Panc1 (cell line): Measurements from ENCODE around the gene PLCL1. TPM values are rescaled to one million over a fixed set of nuclear protein-coding genes. Genes with fewer than 3 reads are reported as not detected.

ENCODE experiments used
- ATAC-seq: fragments of 200-7000 bp; cut with Tn5 transposase; 2 replicates; pipeline ENCODE4 v1.9.1; 2020; ENCODE audit warnings: mild to moderate bottlenecking, moderate library complexity
- BruUV-seq: library from RNA; stranded (reverse); fragments of 400-500 nt; replicated peaks from 2 replicates; lab custom pipeline; 2021; lab: Mats Ljungman, UMichigan
- CTCF ChIA-PET: fragments of 300-600 bp; sonication (Branson Sonifier 250); formaldehyde crosslinking; loops from one replicate; lab custom pipeline; 2022; ENCODE audit warnings: antibody characterized with exemption; lab: Charles Lee
- POLR2A ChIA-PET: fragments of 300-600 bp; sonication (Branson Sonifier 250); formaldehyde crosslinking; loops from one replicate; lab custom pipeline; 2022; ENCODE audit warnings: antibody characterized with exemption; lab: Charles Lee
- DNase-seq: peaks from one replicate; pipeline ENCODE4 v3.0.0-alpha.2; 2010; ENCODE audit warnings: low read depth, low spot score
- H3K27ac ChIP-seq: 2 replicates; pipeline ENCODE4 v1.5.1; 2011; ENCODE audit warnings: mild to moderate bottlenecking, low read length, inconsistent platforms
- H3K27me3 ChIP-seq: fragments of 200-500 bp; sonication (Bioruptor generic); 2 replicates; pipeline ENCODE4 v1.6.0; 2014; ENCODE audit warnings: low read length, inconsistent platforms; ENCODE audit not compliant: control insufficient read depth, insufficient read depth
- H3K36me3 ChIP-seq: fragments of 200-500 bp; sonication (Bioruptor generic); 2 replicates; pipeline ENCODE4 v1.5.1; 2014; ENCODE audit warnings: inconsistent platforms, mild to moderate bottlenecking, low read length, moderate library complexity; ENCODE audit not compliant: control insufficient read depth, insufficient read depth
- H3K4me1 ChIP-seq: 2 replicates; pipeline ENCODE4 v1.5.1; 2011; ENCODE audit warnings: inconsistent platforms, mild to moderate bottlenecking, low read length, moderate library complexity; ENCODE audit not compliant: control insufficient read depth, insufficient read depth
- H3K4me3 ChIP-seq, 2 experiments: 2 replicates each; pipeline ENCODE4 v1.5.1; 2011 to 2012; ENCODE audit warnings: low read depth in 2 of 2, low read length in 2 of 2, mild to moderate bottlenecking in 2 of 2, inconsistent platforms in 1 of 2, moderate library complexity in 1 of 2
- H3K9me3 ChIP-seq: fragments of 200-500 bp; sonication (Bioruptor generic); 2 replicates; pipeline ENCODE4 v1.5.1; 2014; ENCODE audit warnings: low read depth, mild to moderate bottlenecking, inconsistent platforms, low read length, moderate library complexity; ENCODE audit not compliant: control insufficient read depth, insufficient read depth
- POLR2AphosphoS5 ChIP-seq: IDR thresholded peaks from 2 replicates; pipeline ENCODE4 v1.6.1; 2012; ENCODE audit warnings: mild to moderate bottlenecking, low read depth, low read length, moderate library complexity
- SIN3A ChIP-seq: IDR thresholded peaks from 2 replicates; pipeline ENCODE4 v1.6.1; 2012; ENCODE audit warnings: low read depth, mild to moderate bottlenecking, low read length, moderate library complexity, borderline replicate concordance; ENCODE audit not compliant: insufficient read depth
- TCF7L2 ChIP-seq: IDR thresholded peaks from 2 replicates; pipeline ENCODE4 v1.6.1; 2011; ENCODE audit warnings: mild to moderate bottlenecking, low read depth, low read length, inconsistent platforms
- in situ Hi-C: cut with HindIII; loops from 2 replicates; pipeline ENCODE4 v1.10.0; 2016; ENCODE audit warnings: low sequenced_read_pairs, low pct_unique_long_range_greater_than_20kb
- intact Hi-C: fragments of 100-400 bp; cut with micrococcal nuclease; formaldehyde crosslinking; loops from one replicate; pipeline ENCODE4 v1.10.0; 2022; ENCODE audit not compliant: unreplicated experiment
- total RNA-seq: library from RNA; stranded (reverse); gene quantifications from one replicate; pipeline ENCODE4 v1.2.1, GENCODE V29; 2021; ENCODE audit not compliant: unreplicated experiment
- TF ChIP-seq, protein P1 (sequence below), 2 experiments: IDR thresholded peaks; 2 replicates each; pipeline ENCODE4 v1.6.1; 2011 to 2012; ENCODE audit warnings: low read depth in 2 of 2, control low read depth in 1 of 2, low read length in 1 of 2, mild to moderate bottlenecking in 1 of 2, moderate library complexity in 1 of 2; ENCODE audit not compliant: insufficient read depth in 1 of 2
- TF ChIP-seq, protein P2 (sequence below): fragments of 450-650 bp; IDR thresholded peaks from 2 replicates; pipeline ENCODE4 v1.5.1; 2017; ENCODE audit warnings: mild to moderate bottlenecking

Gene PLCL1
- total RNA-seq, 1 experiment from 2014 or later: not detected

DNA sequence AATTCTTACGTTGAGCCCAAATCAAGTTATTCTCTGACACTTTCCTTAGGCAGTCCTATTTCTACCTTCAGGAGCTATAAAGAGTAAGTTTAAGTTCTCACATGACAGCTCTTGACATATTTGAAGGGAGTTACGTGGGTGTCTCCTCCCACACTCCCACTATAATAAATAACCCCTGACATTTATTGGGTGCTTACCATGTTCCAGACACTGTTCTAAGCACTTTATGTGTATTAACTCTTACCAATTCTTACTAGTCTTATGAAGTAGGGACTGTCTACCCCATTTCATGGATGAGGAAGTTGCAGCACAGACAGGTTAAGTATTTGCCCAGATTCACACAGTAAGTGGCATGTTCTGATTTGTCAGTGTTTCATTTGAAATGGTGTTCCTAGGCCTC lies 17.9 kb downstream of the PLCL1 start:
- CTCF ChIA-PET: no interaction called here
- DNase-seq: no peak

DNA sequence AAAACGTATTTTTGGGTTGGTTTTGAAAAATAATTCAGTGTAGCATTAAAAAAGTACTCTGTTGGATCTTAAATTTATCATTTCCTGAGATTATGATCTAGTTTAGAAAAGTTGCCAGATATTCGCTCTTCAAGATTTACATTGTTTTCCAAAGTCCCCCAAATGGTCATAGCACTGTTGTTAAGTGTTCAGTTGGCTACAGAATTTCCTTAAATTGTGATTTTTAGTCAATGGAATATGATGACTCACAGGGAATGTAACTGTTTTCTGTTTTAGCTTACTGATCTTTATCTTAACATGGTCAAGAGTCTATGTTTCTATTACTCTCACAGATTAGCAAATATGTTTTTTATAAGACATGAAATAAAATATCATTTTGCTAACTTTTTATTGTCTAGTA lies 23.2 kb downstream of the PLCL1 start:
- no peak overlapping the region for H3K27ac ChIP-seq
- TF ChIP-seq, protein P1, sequence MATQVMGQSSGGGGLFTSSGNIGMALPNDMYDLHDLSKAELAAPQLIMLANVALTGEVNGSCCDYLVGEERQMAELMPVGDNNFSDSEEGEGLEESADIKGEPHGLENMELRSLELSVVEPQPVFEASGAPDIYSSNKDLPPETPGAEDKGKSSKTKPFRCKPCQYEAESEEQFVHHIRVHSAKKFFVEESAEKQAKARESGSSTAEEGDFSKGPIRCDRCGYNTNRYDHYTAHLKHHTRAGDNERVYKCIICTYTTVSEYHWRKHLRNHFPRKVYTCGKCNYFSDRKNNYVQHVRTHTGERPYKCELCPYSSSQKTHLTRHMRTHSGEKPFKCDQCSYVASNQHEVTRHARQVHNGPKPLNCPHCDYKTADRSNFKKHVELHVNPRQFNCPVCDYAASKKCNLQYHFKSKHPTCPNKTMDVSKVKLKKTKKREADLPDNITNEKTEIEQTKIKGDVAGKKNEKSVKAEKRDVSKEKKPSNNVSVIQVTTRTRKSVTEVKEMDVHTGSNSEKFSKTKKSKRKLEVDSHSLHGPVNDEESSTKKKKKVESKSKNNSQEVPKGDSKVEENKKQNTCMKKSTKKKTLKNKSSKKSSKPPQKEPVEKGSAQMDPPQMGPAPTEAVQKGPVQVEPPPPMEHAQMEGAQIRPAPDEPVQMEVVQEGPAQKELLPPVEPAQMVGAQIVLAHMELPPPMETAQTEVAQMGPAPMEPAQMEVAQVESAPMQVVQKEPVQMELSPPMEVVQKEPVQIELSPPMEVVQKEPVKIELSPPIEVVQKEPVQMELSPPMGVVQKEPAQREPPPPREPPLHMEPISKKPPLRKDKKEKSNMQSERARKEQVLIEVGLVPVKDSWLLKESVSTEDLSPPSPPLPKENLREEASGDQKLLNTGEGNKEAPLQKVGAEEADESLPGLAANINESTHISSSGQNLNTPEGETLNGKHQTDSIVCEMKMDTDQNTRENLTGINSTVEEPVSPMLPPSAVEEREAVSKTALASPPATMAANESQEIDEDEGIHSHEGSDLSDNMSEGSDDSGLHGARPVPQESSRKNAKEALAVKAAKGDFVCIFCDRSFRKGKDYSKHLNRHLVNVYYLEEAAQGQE (IDR thresholded peaks at IDR 0.05; ENCODE audit: insufficient read depth in 1 of 2, low read depth in 2 of 2, low read length in 1 of 2): no peak
- TF ChIP-seq, protein P2, sequence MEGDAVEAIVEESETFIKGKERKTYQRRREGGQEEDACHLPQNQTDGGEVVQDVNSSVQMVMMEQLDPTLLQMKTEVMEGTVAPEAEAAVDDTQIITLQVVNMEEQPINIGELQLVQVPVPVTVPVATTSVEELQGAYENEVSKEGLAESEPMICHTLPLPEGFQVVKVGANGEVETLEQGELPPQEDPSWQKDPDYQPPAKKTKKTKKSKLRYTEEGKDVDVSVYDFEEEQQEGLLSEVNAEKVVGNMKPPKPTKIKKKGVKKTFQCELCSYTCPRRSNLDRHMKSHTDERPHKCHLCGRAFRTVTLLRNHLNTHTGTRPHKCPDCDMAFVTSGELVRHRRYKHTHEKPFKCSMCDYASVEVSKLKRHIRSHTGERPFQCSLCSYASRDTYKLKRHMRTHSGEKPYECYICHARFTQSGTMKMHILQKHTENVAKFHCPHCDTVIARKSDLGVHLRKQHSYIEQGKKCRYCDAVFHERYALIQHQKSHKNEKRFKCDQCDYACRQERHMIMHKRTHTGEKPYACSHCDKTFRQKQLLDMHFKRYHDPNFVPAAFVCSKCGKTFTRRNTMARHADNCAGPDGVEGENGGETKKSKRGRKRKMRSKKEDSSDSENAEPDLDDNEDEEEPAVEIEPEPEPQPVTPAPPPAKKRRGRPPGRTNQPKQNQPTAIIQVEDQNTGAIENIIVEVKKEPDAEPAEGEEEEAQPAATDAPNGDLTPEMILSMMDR: no peak
- no peak for TF ChIP-seq SIN3A
- no peak for TF ChIP-seq POLR2AphosphoS5
- TF ChIP-seq TCF7L2: no peak
- no peak for DNase-seq
- CTCF ChIA-PET: no interaction called here
- BruUV-seq: no TSS peak
- intact Hi-C loops (no loop called here), in situ Hi-C loops (no loop called here)
- no peak for ATAC-seq
- H3K36me3 ChIP-seq: no peaks in the 10 kb centered on the region
- H3K27me3 ChIP-seq: no peaks in the 10 kb centered on the region; the same call in none of the 2 replicates
- H3K4me3 ChIP-seq: no peak overlapping the region
- no peaks in the 10 kb centered on the region for H3K9me3 ChIP-seq
- H3K4me1 ChIP-seq: no peaks in the 10 kb centered on the region
- POLR2A ChIA-PET: interaction anchor here (0.5 kb wide), 1 partner anchor 1642 kb away, joined by 4 read pairs; no protein-coding TSS in a partner anchor

More for the DNA sequence above, 17.9 kb downstream of the PLCL1 start:
- Histone ChIP-seq H3K4me3 (no peak overlapping the region), H3K9me3 (no peaks in the 10 kb centered on the region), H3K4me1 (no peaks in the 10 kb centered on the region), H3K27ac (no peak overlapping the region), H3K36me3 (no peaks in the 10 kb centered on the region), H3K27me3 (no peaks in the 10 kb centered on the region; the same call in none of the 2 replicates)
- no TSS peak for BruUV-seq
- POLR2A ChIA-PET: no interaction called here
- ATAC-seq: no peak
- TF ChIP-seq TCF7L2: no peak
- TF ChIP-seq, protein P2: no peak
- TF ChIP-seq, protein P1 (IDR thresholded peaks at IDR 0.05; ENCODE audit: insufficient read depth in 1 of 2, low read depth in 2 of 2, low read length in 1 of 2): no peak
- TF ChIP-seq POLR2AphosphoS5: no peak
- no peak for TF ChIP-seq SIN3A
- intact Hi-C loops: no loop called here
- in situ Hi-C loops: no loop called here
